CD14-positive monocyte (primary cell): ENCODE data around the gene CD96. TPM values are rescaled to one million over a fixed set of nuclear protein-coding genes. Genes with fewer than 3 reads are reported as not detected.

Experiments
- DNase-seq, 3 donors: peaks; one replicate each; pipeline ENCODE4 v3.0.0-alpha.2; 2011 to 2022
- H2AFZ ChIP-seq: 2 replicates; pipeline ENCODE4 v1.6.0; 2012; ENCODE audit warnings: mild to moderate bottlenecking, low read depth, low read length, inconsistent platforms; ENCODE audit not compliant: insufficient read depth, poor library complexity, severe bottlenecking
- H3K27ac ChIP-seq, 2 donors: 1 replicate in 1 of 2; 2 replicates in 1 of 2; pipeline ENCODE4 v1.5.1; 2012 to 2013; ENCODE audit warnings: low read length in 2 of 2, control low read depth in 1 of 2, inconsistent platforms in 1 of 2, low read depth in 1 of 2, mild to moderate bottlenecking in 1 of 2
- H3K27me3 ChIP-seq, 2 donors: one replicate each; pipeline versions ENCODE4 v1.6.0 to v1.6.1; 2011 to 2013; ENCODE audit warnings: low read length in 2 of 2; ENCODE audit not compliant: control insufficient read depth in 2 of 2, insufficient read depth in 2 of 2
- H3K36me3 ChIP-seq, 2 donors: replicated peaks in 1 of 2; 1 replicate in 1 of 2; 2 replicates in 1 of 2; pipeline versions ENCODE4 v1.5.1 to v1.6.1; 2012 to 2013; ENCODE audit warnings: low read length in 2 of 2, control low read depth in 1 of 2, inconsistent platforms in 1 of 2, mild to moderate bottlenecking in 1 of 2; ENCODE audit not compliant: insufficient read depth in 2 of 2, control insufficient read depth in 1 of 2
- H3K4me1 ChIP-seq, 2 donors: 1 replicate in 1 of 2; 2 replicates in 1 of 2; pipeline versions ENCODE4 v1.5.1 to v1.6.1; 2012 to 2013; ENCODE audit warnings: low read length in 2 of 2, control low read depth in 1 of 2, inconsistent platforms in 1 of 2, mild to moderate bottlenecking in 1 of 2, moderate library complexity in 1 of 2; ENCODE audit not compliant: insufficient read depth in 2 of 2, control insufficient read depth in 1 of 2
- H3K4me2 ChIP-seq: replicated peaks from 2 replicates; pipeline ENCODE3; 2012; ENCODE audit warnings: low read length, moderate library complexity, mild to moderate bottlenecking; ENCODE audit not compliant: poor library complexity, severe bottlenecking; ENCODE audit errors: extremely low read depth
- H3K4me3 ChIP-seq, 3 experiments: fragments of 200-600 bp in 1 of 3; sonication (generic) in 1 of 3; replicated peaks in 1 of 3; 1 replicate in 2 of 3; 2 replicates in 1 of 3; pipeline ENCODE4 v1.5.1; 2011 to 2013; ENCODE audit warnings: low read length in 3 of 3, mild to moderate bottlenecking in 3 of 3, control low read depth in 2 of 3, low read depth in 2 of 3, inconsistent platforms in 1 of 3, moderate library complexity in 1 of 3
- H3K79me2 ChIP-seq: 2 replicates; pipeline ENCODE4 v1.6.0; 2012; ENCODE audit warnings: mild to moderate bottlenecking, control low read depth, inconsistent platforms, low read length, moderate library complexity; ENCODE audit not compliant: insufficient read depth
- H3K9ac ChIP-seq: 2 replicates; pipeline ENCODE4 v1.6.0; 2017; ENCODE audit warnings: low read length, mild to moderate bottlenecking; ENCODE audit not compliant: insufficient read depth, poor library complexity, severe bottlenecking
- H3K9me3 ChIP-seq, 2 donors: replicated peaks in 1 of 2; 1 replicate in 1 of 2; 2 replicates in 1 of 2; pipeline versions ENCODE4 v1.5.1 to v1.6.1; 2012 to 2013; ENCODE audit warnings: low read length in 2 of 2, control low read depth in 1 of 2; ENCODE audit not compliant: control insufficient read depth in 1 of 2, insufficient read depth in 1 of 2
- H4K20me1 ChIP-seq: 2 replicates; pipeline ENCODE4 v1.6.0; 2012; ENCODE audit warnings: mild to moderate bottlenecking, low read length, control low read depth, moderate library complexity; ENCODE audit not compliant: insufficient read depth
- H3K27ac Mint-ChIP-seq, 7 donors: one replicate each; pipeline ENCODE4 v1.8.0; 2020; ENCODE audit warnings: mild to moderate bottlenecking in 7 of 7, mixed read lengths in 7 of 7, moderate library complexity in 6 of 7, inconsistent platforms in 2 of 7
- H3K27me3 Mint-ChIP-seq, 3 donors: one replicate each; pipeline ENCODE4 v1.8.0; 2021 to 2022; ENCODE audit warnings: low read depth in 3 of 3, mild to moderate bottlenecking in 3 of 3, mixed read lengths in 3 of 3, moderate library complexity in 3 of 3, inconsistent platforms in 1 of 3
- H3K36me3 Mint-ChIP-seq, 2 donors: one replicate each; pipeline ENCODE4 v1.8.0; 2020; ENCODE audit warnings: mixed read lengths in 2 of 2, inconsistent platforms in 1 of 2, mild to moderate bottlenecking in 1 of 2
- H3K4me1 Mint-ChIP-seq: one replicate; pipeline ENCODE4 v1.8.0; 2020; ENCODE audit warnings: mild to moderate bottlenecking, mixed read lengths
- H3K4me3 Mint-ChIP-seq, 2 donors: one replicate each; pipeline ENCODE4 v1.8.0; 2020; ENCODE audit warnings: mild to moderate bottlenecking in 2 of 2, mixed read lengths in 2 of 2, moderate library complexity in 1 of 2
- H3K9me3 Mint-ChIP-seq, 7 donors: one replicate each; pipeline ENCODE4 v1.8.0; 2020 to 2022; ENCODE audit warnings: mixed read lengths in 7 of 7, mild to moderate bottlenecking in 6 of 7, moderate library complexity in 6 of 7, inconsistent platforms in 2 of 7
- CTCF ChIP-seq: fragments of 200-600 bp; IDR thresholded peaks from one replicate; pipeline ENCODE4 v1.8.0; 2022; ENCODE audit warnings: antibody characterized with exemption, mild to moderate bottlenecking
- WGBS: methylation state at CpG from one replicate; pipeline ENCODE4 v1.1.5; 2013; ENCODE audit warnings: missing lambda C conversion rate; ENCODE audit not compliant: insufficient coverage; 5-methylcytosine and 5-hydroxymethylcytosine counted together
- intact Hi-C, 2 donors: fragments of 100-400 bp; cut with micrococcal nuclease; formaldehyde crosslinking; loops; one replicate each; pipeline versions ENCODE4 v1.15.0 to v1.15.1; 2023
- polyA plus RNA-seq, 3 donors: library from polyadenylated mRNA; depleted of rRNA in 1 of 3; unstranded in 2 of 3; stranded (reverse) in 1 of 3; fragments of 300-500 nt in 2 of 3; fragments of >200 nt in 1 of 3; fragmentation: Illumina TruSeq in 2 of 3; gene quantifications; 1 replicate in 2 of 3; 2 replicates in 1 of 3; pipeline ENCODE4 v1.2.3, GENCODE V29; 2012 to 2021

Gene CD96
- polyA plus RNA-seq, 3 donors, result 0.05 to 0.97 (median 0.33) TPM

GRCh38 chr3:111684640-111685039 lies 142.6 kb downstream of the CD96 start:
- H3K4me1 ChIP-seq, result no peaks in the 10 kb centered on the region
- H3K27me3 ChIP-seq, result no peaks in the 10 kb centered on the region
- H3K36me3 Mint-ChIP-seq, result no peaks in the 10 kb centered on the region
- no peak overlapping the region for H3K27ac Mint-ChIP-seq
- H2AFZ ChIP-seq, result no peak overlapping the region
- peak in 1 of 3 donors; percentile 13 for DNase-seq
- H3K9me3 Mint-ChIP-seq, result no peaks in the 10 kb centered on the region
- no peak for TF ChIP-seq CTCF
- H3K4me3 ChIP-seq, result no peak overlapping the region
- no peaks in the 10 kb centered on the region for H4K20me1 ChIP-seq
- 96% methylated on average over 3 of the region's 4 CpGs for WGBS
- H3K36me3 ChIP-seq, result no peaks in the 10 kb centered on the region
- H3K79me2 ChIP-seq, result no peaks in the 10 kb centered on the region
- intact Hi-C loops, result no loop called here
- no peak overlapping the region for H3K9ac ChIP-seq
- H3K4me3 Mint-ChIP-seq, result no peak overlapping the region
- peaks cover 3 to 4% (median 4%) of the 10 kb centered on the region in 3 donors for H3K27me3 Mint-ChIP-seq
- no peaks in the 10 kb centered on the region for H3K9me3 ChIP-seq
- H3K4me1 Mint-ChIP-seq, result peaks cover 3% of the 10 kb centered on the region
- H3K4me2 ChIP-seq, result no peak overlapping the region
- no peak overlapping the region for H3K27ac ChIP-seq

- DNase-seq, result no peak
- Histone ChIP-seq H2AFZ (no peak overlapping the region), H4K20me1 (no peaks in the 10 kb centered on the region), H3K27me3 (no peaks in the 10 kb centered on the region), H3K4me2 (no peak overlapping the region), H3K79me2 (no peaks in the 10 kb centered on the region), H3K4me3 (no peak overlapping the region), H3K4me1 (no peaks in the 10 kb centered on the region), H3K9ac (no peak overlapping the region), H3K27ac (no peak overlapping the region), H3K9me3 (no peaks in the 10 kb centered on the region), H3K36me3 (no peaks in the 10 kb centered on the region)
- H3K36me3 Mint-ChIP-seq, result no peaks in the 10 kb centered on the region
- peaks cover 3% of the 10 kb centered on the region for H3K4me1 Mint-ChIP-seq
- H3K9me3 Mint-ChIP-seq, result no peaks in the 10 kb centered on the region
- WGBS, result 83% methylated on average over 1 of the region's 2 CpGs
- intact Hi-C loops, result no loop called here
- peaks cover 3 to 4% (median 3%) of the 10 kb centered on the region in 3 donors for H3K27me3 Mint-ChIP-seq
- H3K4me3 Mint-ChIP-seq, result no peak overlapping the region
- TF ChIP-seq CTCF, result no peak
- no peak overlapping the region for H3K27ac Mint-ChIP-seq
Observed at GRCh38 chr3:111688190-111688800, 146.3 kb downstream of the CD96 start.
